Measurements from ENCODE around the gene GPC2.

GRCh38 chr7:100155553-100156317, 21.4 kb downstream of the GPC2 start:
- TF ChIP-seq YY1 (IDR thresholded peaks at IDR 0.05; ENCODE audit: insufficient read depth, insufficient read length), result no peak
- TF ChIP-seq SUZ12 (IDR thresholded peaks at IDR 0.05; ENCODE audit: extremely low read depth, insufficient read depth, insufficient read length), result no peak

Measured in NT2/D1 (cell line).